HG02981 (cell line): ENCODE data around the gene SLC28A3.

Source experiments
- ATAC-seq: cut with Tn5 transposase; IDR thresholded peaks from one replicate; pipeline ENCODE4 v1.9.1; 2021; ENCODE audit warnings: mild to moderate bottlenecking, moderate library complexity; ENCODE audit not compliant: unreplicated experiment

The SLC28A3 gene

DNA sequence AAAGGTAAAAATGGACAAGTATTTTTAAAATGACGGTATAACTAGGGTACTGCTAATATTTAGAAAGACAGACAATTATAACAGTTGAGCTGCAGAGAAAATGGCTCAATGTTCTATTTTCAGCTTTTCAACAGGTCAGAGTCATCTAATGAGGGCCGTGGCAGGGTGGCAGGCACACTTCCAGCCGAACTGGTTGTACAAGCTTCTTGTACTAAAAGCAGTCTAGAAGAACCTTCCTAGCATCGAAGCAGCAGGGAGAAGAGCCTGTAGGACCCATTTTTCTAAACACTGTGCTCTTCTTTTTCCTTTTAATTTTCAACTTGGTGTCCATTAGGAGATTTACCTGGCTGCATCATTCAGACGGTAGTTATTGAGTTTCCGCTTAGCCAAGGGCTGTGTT lies 85.6 kb downstream of the SLC28A3 start:
- ATAC-seq = no peak

GRCh38 chr9:84251921-84252320 lies 88.6 kb downstream of the SLC28A3 start:
- no peak for ATAC-seq

GRCh38 chr9:84241817-84242373 lies 98.7 kb downstream of the SLC28A3 start:
- ATAC-seq = no peak

- no peak for ATAC-seq
Measured at GRCh38 chr9:84239343-84239742, 101.2 kb downstream of the SLC28A3 start.

GRCh38 chr9:84238652-84239051 lies 101.9 kb downstream of the SLC28A3 start:
- ATAC-seq = no peak

GRCh38 chr9:84235511-84235910 lies 105.0 kb downstream of the SLC28A3 start:
- ATAC-seq = no peak

DNA sequence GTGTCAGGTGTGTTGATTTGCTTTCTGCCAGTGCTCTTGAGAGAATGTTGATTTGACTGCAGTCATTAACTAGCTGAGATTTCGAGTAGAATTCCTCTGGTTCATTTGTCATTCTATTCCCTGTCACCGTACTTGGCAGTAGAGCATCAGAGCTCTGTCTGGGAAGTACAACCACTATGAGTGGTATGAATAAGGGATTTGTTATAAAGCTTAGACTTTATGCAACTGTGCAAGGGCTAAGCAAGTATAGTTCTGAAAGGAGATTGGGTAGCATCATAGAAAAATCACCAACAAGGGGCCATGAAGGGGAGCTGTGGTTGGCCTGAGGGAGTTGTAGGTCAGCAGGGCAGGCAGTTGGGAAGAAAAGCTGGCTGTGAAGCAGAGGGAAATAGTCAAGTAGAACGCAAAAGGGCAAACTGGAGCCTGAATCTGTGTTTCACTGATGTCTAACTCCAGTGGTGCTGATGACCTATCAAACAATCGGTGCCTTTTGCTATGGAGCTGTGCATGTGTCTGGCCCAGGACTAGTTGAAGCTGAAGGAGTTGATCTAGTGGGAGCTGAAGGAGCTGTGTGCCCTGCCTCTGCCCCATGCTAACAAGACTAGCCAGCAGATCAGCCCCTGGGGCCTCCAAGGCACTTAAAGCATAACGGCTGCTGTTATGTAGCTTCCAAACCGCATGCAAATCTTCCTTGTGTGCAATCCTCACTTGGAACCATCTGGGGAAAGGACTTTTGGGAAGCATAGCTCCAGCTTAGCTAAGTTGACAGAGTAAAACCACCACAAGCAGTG lies 110.0 kb downstream of the SLC28A3 start:
- no peak for ATAC-seq

- ATAC-seq = no peak
Measured at GRCh38 chr9:84229191-84229590, 111.4 kb downstream of the SLC28A3 start.

- no peak for ATAC-seq
Measured at GRCh38 chr9:84228130-84228720, 112.3 kb downstream of the SLC28A3 start.

GRCh38 chr9:84226126-84226525 lies 114.4 kb downstream of the SLC28A3 start:
- no peak for ATAC-seq
